ENCODE measurements around the gene ZNF524. TPM values are rescaled to one million over a fixed set of nuclear protein-coding genes. Genes with fewer than 3 reads are reported as not detected.
A peak's percentile ranks its signal among the peaks of the same experiment; 100 is the strongest.

The ZNF524 gene
- total and polyA plus RNA-seq, 9 of the 15 experiments (the other 6 are each of a cell fraction or from before 2014, with no cell fraction given) = 0.08 to 15.6 (median 2.9) TPM

- POLR2A ChIA-PET = interaction anchor here (1.1 kb wide), 1 partner anchor 45 kb away, joined by 4 read pairs; the partner anchor contains the start of gene FIZ1
- Histone ChIP-seq H2AFZ (ENCODE audit: low read depth, low read length) (no peak overlapping the region), H3K4me1 (replicated peaks in 1 of 2; ENCODE audit: control insufficient read depth in 2 of 2, insufficient read depth in 2 of 2, low read length in 2 of 2) (peaks cover 5 to 9% of the 10 kb centered on the region in 2 experiments; a peak in 3 of 5 replicates), H3K27me3 (ENCODE audit: control insufficient read depth in 2 of 2, insufficient read depth in 2 of 2, low read length in 2 of 2) (peaks cover 4 to 11% of the 10 kb centered on the region in 2 experiments; a peak in 4 of 5 replicates), H3K9me3 (replicated peaks; ENCODE audit: control insufficient read depth, insufficient read depth, low read depth, low read length) (no peaks in the 10 kb centered on the region), H3K9ac (ENCODE audit: insufficient read depth in 1 of 2, low read depth in 2 of 2, low read length in 2 of 2) (no peak overlapping the region), H3K79me2 (ENCODE audit: control insufficient read depth, insufficient read depth, low read length) (no peaks in the 10 kb centered on the region), H3K9me1 (ENCODE audit: control insufficient read depth, insufficient read depth, low read length) (no peaks in the 10 kb centered on the region), H3K4me2 (ENCODE audit: insufficient read depth, low read length) (no peak overlapping the region), H3K27ac (ENCODE audit: extremely low read depth, low read depth, low read length) (no peak overlapping the region), H4K20me1 (replicated peaks; ENCODE audit: control insufficient read depth, insufficient read depth, low read length) (no peaks in the 10 kb centered on the region), H3K36me3 (ENCODE audit: control insufficient read depth, insufficient read depth, low read length) (no peaks in the 10 kb centered on the region), H3K4me3 (no peak overlapping the region)
- CTCF ChIA-PET (ENCODE audit: low intra/inter-chr PET ratio) = no interaction called here
- TF ChIP-seq ATF7 (IDR thresholded peaks at IDR 0.05) (no peak), CREBBP (IDR thresholded peaks at IDR 0.05; ENCODE audit: low read depth, low read length) (no peak), SMAD4 (CRISPR knock-in tag; conservative IDR thresholded peaks at IDR 0.05) (no peak), VEZF1 (CRISPR knock-in tag; IDR thresholded peaks at IDR 0.05) (no peak), EWSR1 (IDR thresholded peaks at IDR 0.05; ENCODE audit: borderline replicate concordance, low read depth, partially characterized antibody) (no peak), BCOR (IDR thresholded peaks at IDR 0.05) (peak; percentile 46; the same call in 1 of the 2 replicates), BRF1 (IDR thresholded peaks at IDR 0.05; ENCODE audit: borderline replicate concordance, extremely low read depth, insufficient read length) (no peak), PPARD (CRISPR knock-in tag; IDR thresholded peaks at IDR 0.05) (no peak), ATF6 (CRISPR knock-in tag; IDR thresholded peaks at IDR 0.05) (no peak), ZNF282 (CRISPR knock-in tag; IDR thresholded peaks at IDR 0.05) (no peak), DEAF1 (CRISPR knock-in tag; IDR thresholded peaks at IDR 0.05) (no peak), KDM1A (IDR thresholded peaks at IDR 0.05) (peak in 1 of 2 experiments; percentile 34; a peak in 2 of 4 replicates), FOXA3 (CRISPR knock-in tag; conservative IDR thresholded peaks at IDR 0.05 in 1 of 2, IDR thresholded peaks at IDR 0.05 in 1 of 2) (no peak), DNMT1 (IDR thresholded peaks at IDR 0.05) (no peak), RBM25 (IDR thresholded peaks at IDR 0.05; ENCODE audit: low read depth, low read length, severe bottlenecking) (peak; percentile 51), ZFP36 (IDR thresholded peaks at IDR 0.05; ENCODE audit: low read depth, low read length, partially characterized antibody) (peak; percentile 76)
- DNase-seq (ENCODE audit: extremely low read depth in 1 of 4, low spot score in 3 of 4) (peak in 1 of 4 experiments; percentile 3), ATAC-seq (no peak), FAIRE-seq (no peak)
- intact Hi-C loops (cut with micrococcal nuclease) = no loop called here
- BruUV-seq (replicated peaks) = no TSS peak
- in situ Hi-C loops (cut with MboI) = no loop called here
- 29% methylated on average over 9 of the region's 9 CpGs for WGBS (ENCODE audit: insufficient coverage, low coverage, missing lambda C conversion rate)
Measured at GRCh38 chr19:55554302-55554701, 45.8 kb upstream of the ZNF524 start.
